Lower lobe of right lung (tissue), 2 donors: ENCODE measurements around the gene IQCH. TPM values are rescaled to one million over a fixed set of nuclear protein-coding genes. Genes with fewer than 3 reads are reported as not detected.

Experiments
- ATAC-seq, 2 donors: fragments of 200-7000 bp; cut with Tn5 transposase; one replicate each; pipeline ENCODE4 v1.9.1; 2020 to 2022; ENCODE audit warnings: mild to moderate bottlenecking in 2 of 2, moderate library complexity in 2 of 2
- DNase-seq: peaks from one replicate; pipeline ENCODE4 v3.0.0-alpha.2; 2020
- H3K27ac ChIP-seq: fragments of 200-600 bp; one replicate; pipeline ENCODE4 v1.8.0; 2022
- H3K27me3 ChIP-seq: fragments of 200-600 bp; one replicate; pipeline ENCODE4 v1.8.0; 2022; ENCODE audit warnings: low read depth
- H3K36me3 ChIP-seq: fragments of 200-600 bp; one replicate; pipeline ENCODE4 v1.8.0; 2022; ENCODE audit warnings: mild to moderate bottlenecking
- H3K4me1 ChIP-seq: fragments of 200-600 bp; one replicate; pipeline ENCODE4 v1.8.0; 2022
- H3K4me3 ChIP-seq: fragments of 200-600 bp; one replicate; pipeline ENCODE4 v1.8.0; 2022; ENCODE audit warnings: mild to moderate bottlenecking
- H3K9me3 ChIP-seq: fragments of 200-600 bp; one replicate; pipeline ENCODE4 v1.8.0; 2022
- intact Hi-C: fragments of 100-400 bp; cut with DNase I; formaldehyde crosslinking; loops from one replicate; pipeline ENCODE4 v1.11.0; 2022
- total RNA-seq: library from RNA; stranded (reverse); fragmentation: NEBNext Ultra II Directional; extraction: Animal tissue kit (Norgen Biotek cat#: 25700); gene quantifications from one replicate; pipeline ENCODE4 v1.2.1, GENCODE V29; 2021
- TF ChIP-seq, protein P1 (sequence below): fragments of 200-600 bp; IDR thresholded peaks from one replicate; pipeline ENCODE4 v1.8.0; 2022; ENCODE audit warnings: antibody characterized with exemption, mild to moderate bottlenecking
- donor health status: DM: no; HTN: yes; CAD: no; lungs with severe emphysema.

The IQCH gene
- total RNA-seq, 1 donor from 2014 or later, result 2.3 TPM

DNA sequence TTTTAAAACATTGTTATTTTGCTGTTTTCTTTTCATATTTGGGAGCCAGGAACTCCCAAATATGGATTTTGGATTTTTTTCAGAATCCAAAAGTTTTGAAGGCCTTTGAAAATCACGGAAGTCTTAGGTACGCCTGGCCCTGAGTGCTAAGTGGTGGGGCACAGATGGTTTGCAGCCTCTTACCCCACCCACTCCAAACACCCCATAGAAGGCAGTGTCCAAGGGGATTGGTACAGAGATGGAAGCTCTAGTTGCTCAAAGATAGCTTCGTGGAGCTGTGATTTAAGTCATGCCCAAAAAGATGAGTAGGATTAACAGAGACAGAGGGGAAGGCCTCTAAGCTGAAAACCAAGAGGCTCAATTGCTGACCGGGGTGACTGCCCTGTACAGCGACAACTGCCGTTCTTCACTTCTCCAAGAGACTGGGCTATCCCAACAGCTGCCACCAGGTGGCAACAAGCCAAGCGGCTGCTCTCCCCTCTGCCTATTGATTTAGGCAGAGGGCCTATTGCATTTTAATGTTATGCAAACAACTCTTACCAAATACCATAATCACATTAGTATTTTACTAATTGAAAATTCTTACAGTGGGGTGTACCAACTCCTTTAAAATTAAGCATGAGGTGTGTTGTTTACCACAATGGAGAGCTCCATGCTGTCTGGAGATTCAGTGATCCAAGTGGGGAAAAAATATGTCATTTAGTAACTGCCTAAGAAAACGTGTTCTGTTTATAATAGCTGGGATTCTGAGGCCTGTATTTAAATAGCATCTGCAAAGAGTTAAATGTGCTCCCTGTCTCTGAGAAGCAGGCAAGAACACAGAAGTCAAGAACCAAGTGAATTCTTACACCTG, 202.3 kb downstream of the IQCH start:
- DNase-seq (peak; percentile 88), ATAC-seq (peak; percentile 94 to 95)
- Histone ChIP-seq H3K27ac (no peak overlapping the region), H3K27me3 (no peaks in the 10 kb centered on the region), H3K36me3 (no peaks in the 10 kb centered on the region), H3K4me1 (no peaks in the 10 kb centered on the region), H3K9me3 (no peaks in the 10 kb centered on the region), H3K4me3 (no peak overlapping the region)
- intact Hi-C loops, result loop anchor here (2.0 kb wide), 1 partner anchor 380 kb away; no protein-coding TSS in a partner anchor
- TF ChIP-seq, protein P1, sequence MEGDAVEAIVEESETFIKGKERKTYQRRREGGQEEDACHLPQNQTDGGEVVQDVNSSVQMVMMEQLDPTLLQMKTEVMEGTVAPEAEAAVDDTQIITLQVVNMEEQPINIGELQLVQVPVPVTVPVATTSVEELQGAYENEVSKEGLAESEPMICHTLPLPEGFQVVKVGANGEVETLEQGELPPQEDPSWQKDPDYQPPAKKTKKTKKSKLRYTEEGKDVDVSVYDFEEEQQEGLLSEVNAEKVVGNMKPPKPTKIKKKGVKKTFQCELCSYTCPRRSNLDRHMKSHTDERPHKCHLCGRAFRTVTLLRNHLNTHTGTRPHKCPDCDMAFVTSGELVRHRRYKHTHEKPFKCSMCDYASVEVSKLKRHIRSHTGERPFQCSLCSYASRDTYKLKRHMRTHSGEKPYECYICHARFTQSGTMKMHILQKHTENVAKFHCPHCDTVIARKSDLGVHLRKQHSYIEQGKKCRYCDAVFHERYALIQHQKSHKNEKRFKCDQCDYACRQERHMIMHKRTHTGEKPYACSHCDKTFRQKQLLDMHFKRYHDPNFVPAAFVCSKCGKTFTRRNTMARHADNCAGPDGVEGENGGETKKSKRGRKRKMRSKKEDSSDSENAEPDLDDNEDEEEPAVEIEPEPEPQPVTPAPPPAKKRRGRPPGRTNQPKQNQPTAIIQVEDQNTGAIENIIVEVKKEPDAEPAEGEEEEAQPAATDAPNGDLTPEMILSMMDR, result peak; percentile 91

DNA sequence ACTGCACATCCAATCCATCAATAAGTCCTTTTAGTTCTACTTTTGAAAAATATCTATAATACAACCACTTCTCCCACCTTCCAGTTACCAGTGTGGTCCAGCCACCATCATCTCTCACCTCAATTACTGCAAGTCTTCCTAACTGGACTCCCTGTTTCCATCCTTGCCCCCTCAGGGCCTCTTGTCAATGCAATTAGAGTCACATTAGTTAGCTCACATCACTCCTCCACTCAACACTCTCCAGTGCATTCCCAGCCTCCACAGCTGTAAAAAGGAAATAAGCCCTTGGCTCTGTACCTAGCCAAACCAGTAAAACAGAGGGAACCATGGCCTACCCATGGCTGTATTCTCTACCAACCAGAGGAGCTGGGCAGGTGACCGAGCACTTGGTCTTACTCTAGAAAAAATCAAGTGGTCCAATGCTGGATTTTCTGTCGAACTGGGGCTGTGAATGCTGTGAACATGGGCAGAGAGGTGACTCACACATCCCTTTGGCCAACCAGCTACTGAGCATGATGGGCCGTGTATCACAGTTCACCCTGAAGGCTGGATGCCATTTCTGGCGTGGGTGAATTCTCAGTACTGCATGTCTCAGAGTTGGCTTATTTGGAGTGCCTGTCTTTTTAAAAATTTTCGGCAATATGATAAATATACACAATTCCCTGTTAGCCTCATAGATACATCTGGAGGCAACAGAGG, 203.9 kb downstream of the IQCH start:
- intact Hi-C loops, result no loop called here
- Histone ChIP-seq H3K36me3 (no peaks in the 10 kb centered on the region), H3K4me1 (no peaks in the 10 kb centered on the region), H3K27me3 (no peaks in the 10 kb centered on the region), H3K27ac (no peak overlapping the region), H3K4me3 (no peak overlapping the region), H3K9me3 (no peaks in the 10 kb centered on the region)
- ATAC-seq (no peak), DNase-seq (no peak)
- TF ChIP-seq, protein P1, result no peak

DNA sequence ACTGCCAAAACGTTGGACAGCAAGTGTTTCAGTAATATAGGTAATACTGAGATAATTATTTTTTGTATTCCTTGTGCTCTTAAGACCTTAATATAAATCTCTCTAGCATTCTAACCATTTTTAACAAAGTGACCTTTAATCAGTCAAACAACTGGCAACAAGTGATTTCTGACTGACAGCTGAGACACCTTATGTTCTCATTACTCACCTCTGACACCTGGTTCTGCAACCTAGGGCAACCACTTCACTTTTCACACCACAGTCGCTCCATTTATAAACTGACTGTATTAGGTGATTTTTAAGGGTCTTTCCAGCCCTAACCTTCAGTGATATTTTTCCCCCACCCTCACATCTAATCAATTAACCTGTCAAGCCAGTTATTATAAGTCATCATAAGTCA, 205.9 kb downstream of the IQCH start:
- DNase-seq (no peak), ATAC-seq (no peak)
- no peak overlapping the region for H3K4me3 ChIP-seq
- no peak overlapping the region for H3K27ac ChIP-seq
- H3K36me3 ChIP-seq, result no peaks in the 10 kb centered on the region
- TF ChIP-seq, protein P1, result no peak
- H3K27me3 ChIP-seq, result no peaks in the 10 kb centered on the region
- no peaks in the 10 kb centered on the region for H3K4me1 ChIP-seq
- intact Hi-C loops, result no loop called here
- no peaks in the 10 kb centered on the region for H3K9me3 ChIP-seq

DNA sequence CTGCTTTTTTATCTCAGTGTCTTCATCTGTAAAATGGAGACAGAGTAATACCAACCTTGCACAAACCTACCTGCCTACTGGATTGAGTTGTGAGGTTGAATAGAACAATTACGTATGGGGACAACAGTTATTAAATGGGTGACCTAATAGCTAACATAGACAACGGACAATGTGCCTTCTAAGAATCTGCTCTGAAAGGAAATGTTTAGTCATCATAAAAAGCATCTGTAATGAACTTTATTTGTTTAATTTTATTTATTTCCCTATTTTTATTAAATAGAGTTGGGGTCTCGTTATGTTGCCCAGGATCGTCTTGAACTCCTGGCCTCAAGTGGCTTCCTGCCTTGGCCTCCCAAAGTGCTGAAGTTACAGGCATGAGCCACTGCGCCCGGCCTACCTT, 207.1 kb downstream of the IQCH start:
- Histone ChIP-seq H3K4me1 (no peaks in the 10 kb centered on the region), H3K27ac (no peak overlapping the region), H3K9me3 (no peaks in the 10 kb centered on the region), H3K36me3 (no peaks in the 10 kb centered on the region), H3K27me3 (no peaks in the 10 kb centered on the region), H3K4me3 (no peak overlapping the region)
- ATAC-seq (no peak), DNase-seq (no peak)
- TF ChIP-seq, protein P1, result no peak
- intact Hi-C loops, result no loop called here

DNA sequence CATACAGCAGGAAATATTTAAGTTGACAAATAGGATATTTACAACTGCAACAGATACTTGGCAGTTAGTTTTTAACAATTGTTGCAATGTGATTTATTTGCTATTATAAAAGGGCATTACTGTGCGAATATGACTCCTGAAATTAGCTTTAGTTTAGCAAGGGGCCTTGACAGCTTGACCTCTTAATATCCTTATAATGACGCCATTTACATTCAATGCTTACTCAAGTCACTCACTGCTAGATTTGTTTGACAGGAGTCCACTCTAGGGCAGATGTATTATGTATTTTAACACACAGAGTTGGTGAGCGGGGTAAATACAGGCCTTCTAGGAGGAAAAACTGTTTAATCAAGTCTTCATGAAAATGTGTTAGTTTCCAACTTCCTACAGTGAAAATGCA, 208.3 kb downstream of the IQCH start:
- intact Hi-C loops, result no loop called here
- no peaks in the 10 kb centered on the region for H3K27me3 ChIP-seq
- H3K4me1 ChIP-seq, result no peaks in the 10 kb centered on the region
- H3K9me3 ChIP-seq, result no peaks in the 10 kb centered on the region
- no peaks in the 10 kb centered on the region for H3K36me3 ChIP-seq
- no peak overlapping the region for H3K27ac ChIP-seq
- TF ChIP-seq, protein P1, result no peak
- H3K4me3 ChIP-seq, result no peak overlapping the region
- ATAC-seq (no peak), DNase-seq (no peak)
